TTC549 (cell line): ENCODE data around the gene KRT77.
"Not testable (repeated sequence)": the region's sequence is repeated elsewhere in the genome, so short reads cannot be mapped to it uniquely, and the experiment has no call there.

Source experiments
- FAIRE-seq: peaks from 2 replicates; lab custom pipeline; 2012; peaks lifted over from hg19 to GRCh38; lab: Jason Lieb, UNC

KRT77 gene

GRCh38 chr12:52675301-52675701, 28.0 kb downstream of the KRT77 start:
- no peak for FAIRE-seq

GRCh38 chr12:52674433-52674775, 28.9 kb downstream of the KRT77 start:
- no peak for FAIRE-seq

GRCh38 chr12:52673713-52674432, 29.5 kb downstream of the KRT77 start:
- no peak for FAIRE-seq

GRCh38 chr12:52673217-52673616, 30.1 kb downstream of the KRT77 start:
- FAIRE-seq, result no peak

- FAIRE-seq, result no peak
Measured at GRCh38 chr12:52672321-52672933, 30.9 kb downstream of the KRT77 start.

GRCh38 chr12:52670961-52671360, 32.4 kb downstream of the KRT77 start:
- no peak for FAIRE-seq

- no peak for FAIRE-seq
Measured at GRCh38 chr12:52670506-52670905, 32.8 kb downstream of the KRT77 start.

- FAIRE-seq, result not testable (repeated sequence)
Measured at GRCh38 chr12:52669941-52670340, 33.4 kb downstream of the KRT77 start.

GRCh38 chr12:52669426-52669825, 33.9 kb downstream of the KRT77 start:
- FAIRE-seq, result no peak

GRCh38 chr12:52667931-52668330, 35.4 kb downstream of the KRT77 start:
- no peak for FAIRE-seq

- FAIRE-seq, result no peak
Measured at GRCh38 chr12:52667509-52667908, 35.8 kb downstream of the KRT77 start.

- no peak for FAIRE-seq
Measured at GRCh38 chr12:52666471-52666870, 36.9 kb downstream of the KRT77 start.

GRCh38 chr12:52663420-52663819, 39.9 kb downstream of the KRT77 start:
- no peak for FAIRE-seq

GRCh38 chr12:52662918-52663229, 40.5 kb downstream of the KRT77 start:
- no peak for FAIRE-seq

- FAIRE-seq, result no peak
Measured at GRCh38 chr12:52662093-52662917, 41.0 kb downstream of the KRT77 start.

GRCh38 chr12:52661668-52662067, 41.7 kb downstream of the KRT77 start:
- no peak for FAIRE-seq

- FAIRE-seq, result no peak
Measured at GRCh38 chr12:52660934-52661499, 42.3 kb downstream of the KRT77 start.

- no peak for FAIRE-seq
Measured at GRCh38 chr12:52659951-52660350, 43.4 kb downstream of the KRT77 start.

GRCh38 chr12:52659395-52659794, 43.9 kb downstream of the KRT77 start:
- FAIRE-seq, result no peak

GRCh38 chr12:52658196-52658595, 45.1 kb downstream of the KRT77 start:
- no peak for FAIRE-seq

GRCh38 chr12:52657250-52657902, 45.9 kb downstream of the KRT77 start:
- no peak for FAIRE-seq

- FAIRE-seq, result no peak
Measured at GRCh38 chr12:52656616-52657015, 46.7 kb downstream of the KRT77 start.

GRCh38 chr12:52655720-52656124, 47.6 kb downstream of the KRT77 start:
- no peak for FAIRE-seq
